ENCODE measurements around the gene SMG7.

DNA sequence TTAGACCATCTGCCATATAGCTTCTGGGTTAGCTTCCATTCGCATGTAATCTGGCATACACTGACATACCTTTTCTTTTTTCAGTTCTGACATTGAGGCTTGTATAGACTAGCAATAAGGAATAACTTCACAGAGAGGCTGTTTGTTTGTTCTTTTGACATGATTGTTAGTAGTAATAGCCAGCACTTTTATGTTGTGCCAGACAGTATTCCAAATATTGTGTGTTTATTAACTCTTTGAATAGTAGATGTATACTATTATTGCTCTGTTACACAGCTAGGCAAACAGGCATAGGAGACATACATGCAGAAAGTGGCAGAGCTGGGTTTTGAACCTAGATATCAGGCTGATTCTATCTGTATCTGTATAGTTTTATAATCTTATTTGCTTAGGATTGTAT lies 12.6 kb downstream of the SMG7 start:
- TF ChIP-seq CTCF (IDR thresholded peaks at IDR 0.05) (no peak), POLR2A (IDR thresholded peaks at IDR 0.05) (no peak)
